Activated CD4-positive, alpha-beta memory T cell treated with anti-CD3 and anti-CD28 coated beads for 36 hours (primary cell): ENCODE data around the gene CCDC82. TPM values are rescaled to one million over a fixed set of nuclear protein-coding genes. Genes with fewer than 3 reads are reported as not detected.

ENCODE experiments used
- CTCF ChIA-PET: fragments of 350-600 bp; sonication (Branson Sonifier 250); formaldehyde crosslinking; loops from one replicate; lab custom pipeline; 2021; ENCODE audit warnings: antibody characterized with exemption, inconsistent platforms; lab: Charles Lee
- POLR2A ChIA-PET: fragments of 350-600 bp; sonication (Branson Sonifier 250); formaldehyde crosslinking; loops from one replicate; lab custom pipeline; 2021; ENCODE audit warnings: antibody characterized with exemption; lab: Charles Lee
- DNase-seq: peaks from one replicate; pipeline ENCODE4 v3.0.0-alpha.2; 2020
- H3K27ac Mint-ChIP-seq: one replicate; pipeline ENCODE4 v1.8.0; 2021; ENCODE audit warnings: mixed read lengths
- H3K27me3 Mint-ChIP-seq: one replicate; pipeline ENCODE4 v1.8.0; 2021; ENCODE audit warnings: mixed read lengths
- H3K36me3 Mint-ChIP-seq: one replicate; pipeline ENCODE4 v1.8.0; 2021; ENCODE audit warnings: mixed read lengths
- H3K4me1 Mint-ChIP-seq: one replicate; pipeline ENCODE4 v1.8.0; 2021; ENCODE audit warnings: low read depth, mixed read lengths
- H3K4me3 Mint-ChIP-seq: one replicate; pipeline ENCODE4 v1.8.0; 2021; ENCODE audit warnings: mild to moderate bottlenecking, mixed read lengths
- H3K9me3 Mint-ChIP-seq: one replicate; pipeline ENCODE4 v1.8.0; 2021; ENCODE audit warnings: mixed read lengths
- intact Hi-C: fragments of 100-400 bp; cut with micrococcal nuclease; formaldehyde crosslinking; loops from one replicate; pipeline ENCODE4 v1.15.1; 2023
- microRNA-seq: library from miRNA; unstranded; fragments of <30 nt; microRNA quantifications from one replicate; pipeline ENCODE4 v1.2.0, GENCODE V29; 2022; ENCODE audit warnings: borderline number of aligned reads, borderline microRNAs expressed, borderline replicate concordance
- total RNA-seq, 2 experiments: library from RNA; stranded (reverse); gene quantifications; one replicate each; pipeline ENCODE4 v1.2.3, GENCODE V29; 2021

CCDC82 gene
- total RNA-seq, 2 experiments from 2014 or later, result 30.6 to 35.3 TPM

- Mint-ChIP-seq H3K4me3 (no peak overlapping the region), H3K4me1 (peaks cover 69% of the 10 kb centered on the region), H3K9me3 (no peaks in the 10 kb centered on the region), H3K36me3 (peaks cover 3% of the 10 kb centered on the region), H3K27me3 (no peaks in the 10 kb centered on the region), H3K27ac (no peak overlapping the region)
- intact Hi-C loops, result loop anchor here (2.0 kb wide), 1 partner anchor 14 kb away; no protein-coding TSS in a partner anchor
- no peak for DNase-seq
- ChIA-PET POLR2A (no interaction called here), CTCF (interaction anchor here (1.5 to 3.4 kb wide), 2 partner anchors 8 to 37 kb away, joined by 3 to 10 read pairs; partner anchors contain the start of gene MAML2)
These were observed 83.1 kb downstream of the CCDC82 start for GRCh38 chr11:96306600-96306932.

DNA sequence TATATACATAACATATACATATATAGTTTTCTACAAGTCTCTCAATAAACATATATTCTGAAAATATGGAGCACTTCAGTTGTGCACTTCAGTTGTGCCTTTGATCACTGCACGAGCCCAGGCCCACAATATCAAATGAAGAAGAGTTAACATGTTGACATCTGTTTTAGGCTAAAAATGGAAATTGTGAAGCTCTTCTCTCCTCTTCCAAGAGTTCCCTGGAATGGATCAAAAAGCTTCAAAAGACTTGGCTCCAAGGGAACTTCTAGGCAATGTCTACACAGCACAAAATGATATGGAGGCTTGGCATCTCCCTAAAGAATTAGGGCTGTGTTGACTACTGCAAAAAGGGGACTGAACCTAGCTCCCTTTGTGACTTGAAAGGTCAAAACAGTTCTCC lies 83.6 kb downstream of the CCDC82 start:
- H3K27ac Mint-ChIP-seq, result no peak overlapping the region
- no peak for DNase-seq
- intact Hi-C loops, result loop anchor here (2.0 kb wide), 1 partner anchor 13 kb away; no protein-coding TSS in a partner anchor

DNA sequence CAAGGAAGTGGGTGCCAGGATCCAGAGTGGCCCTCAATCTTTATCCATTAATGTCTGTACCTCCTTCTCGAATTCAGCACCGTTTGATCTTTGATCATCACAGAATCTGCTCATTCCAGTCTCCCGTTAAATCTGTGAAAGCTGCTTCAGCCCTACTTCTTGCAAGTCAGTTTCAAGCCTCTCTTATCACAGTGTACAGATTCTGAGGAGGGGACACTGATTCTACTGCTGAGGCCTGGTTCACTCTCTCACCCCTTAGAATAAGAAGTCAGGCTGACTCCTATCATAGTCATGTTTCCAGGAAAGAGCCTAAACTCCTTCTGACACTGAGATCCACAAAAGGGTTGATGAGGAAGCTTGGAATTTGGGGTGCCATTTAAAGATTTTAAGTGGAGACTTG lies 85.7 kb downstream of the CCDC82 start:
- Mint-ChIP-seq H3K27me3 (no peaks in the 10 kb centered on the region), H3K36me3 (peaks cover 1% of the 10 kb centered on the region), H3K27ac (peak overlapping the region; percentile 35), H3K4me3 (no peak overlapping the region), H3K9me3 (no peaks in the 10 kb centered on the region), H3K4me1 (peaks cover 64% of the 10 kb centered on the region)
- POLR2A ChIA-PET, result interaction anchor here (0.8 kb wide), 1 partner anchor 13 kb away, joined by 3 read pairs; no protein-coding TSS in a partner anchor
- no peak for DNase-seq
- intact Hi-C loops, result no loop called here
- CTCF ChIA-PET, result interaction anchor here (1.1 to 1.9 kb wide), 2 partner anchors 36 to 242 kb away, joined by 3 to 6 read pairs; no protein-coding TSS in a partner anchor

More for the DNA sequence above, 83.6 kb downstream of the CCDC82 start:
- ChIA-PET CTCF (interaction anchor here (1.5 to 3.4 kb wide), 2 partner anchors 8 to 37 kb away, joined by 3 to 10 read pairs; partner anchors contain the start of gene MAML2), POLR2A (interaction anchor here (0.7 kb wide), 1 partner anchor 515 kb away, joined by 3 read pairs; the partner anchor contains the start of gene CEP57)
- peaks cover 66% of the 10 kb centered on the region for H3K4me1 Mint-ChIP-seq
- H3K36me3 Mint-ChIP-seq, result peaks cover 2% of the 10 kb centered on the region
- H3K9me3 Mint-ChIP-seq, result no peaks in the 10 kb centered on the region
- no peak overlapping the region for H3K4me3 Mint-ChIP-seq
- H3K27me3 Mint-ChIP-seq, result no peaks in the 10 kb centered on the region

DNA sequence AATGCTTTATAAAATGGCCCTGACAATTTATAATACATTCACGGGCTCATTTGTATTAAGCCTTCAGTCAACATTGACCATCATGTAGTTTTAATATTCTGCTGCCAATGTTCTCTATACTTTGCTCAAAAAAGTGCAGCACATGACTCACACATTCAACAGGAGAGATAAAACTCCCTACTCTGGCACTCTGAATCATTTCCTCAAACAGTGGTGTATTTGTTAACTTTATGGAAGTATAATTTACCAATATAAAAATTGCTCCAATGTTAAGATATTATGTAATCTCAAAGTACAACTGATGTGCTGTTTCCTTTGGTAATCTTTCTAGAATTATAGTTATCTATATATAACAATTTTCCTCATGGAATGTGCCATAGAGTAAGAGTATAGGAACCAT lies 86.6 kb downstream of the CCDC82 start:
- Mint-ChIP-seq H3K27ac (no peak overlapping the region), H3K27me3 (no peaks in the 10 kb centered on the region), H3K36me3 (peaks cover 1% of the 10 kb centered on the region), H3K4me1 (peaks cover 59% of the 10 kb centered on the region), H3K4me3 (no peak overlapping the region), H3K9me3 (no peaks in the 10 kb centered on the region)
- intact Hi-C loops, result no loop called here
- DNase-seq, result no peak
- CTCF ChIA-PET, result interaction anchor here (0.7 to 1.9 kb wide), 3 partner anchors 37 to 241 kb away, joined by 3 to 6 read pairs (median 3); partner anchors contain the start of gene MAML2
- POLR2A ChIA-PET, result interaction anchor here (0.8 kb wide), 1 partner anchor 14 kb away, joined by 3 read pairs; no protein-coding TSS in a partner anchor

Small RNA genes lying within 50 kb of the gene (microRNA-seq; reads per million reads assigned to microRNA genes)
- not detected for gene MIR1260B

Other genes with a start within 250 kb of the CCDC82 start
- gene MAML2, start 46.7 kb downstream of the CCDC82 start, total RNA-seq, result 10 to 100 TPM; 24.2 TPM
- 10 to 100 TPM; 13.7 to 15.4 TPM for gene JRKL, start 101 bp upstream of the CCDC82 start, total RNA-seq